ENCODE data around the gene PCNX1. TPM values are rescaled to one million over a fixed set of nuclear protein-coding genes. Genes with fewer than 3 reads are reported as not detected.

PCNX1 gene
- total RNA-seq, 1 donor from 2014 or later, result 46.5 TPM

DNA sequence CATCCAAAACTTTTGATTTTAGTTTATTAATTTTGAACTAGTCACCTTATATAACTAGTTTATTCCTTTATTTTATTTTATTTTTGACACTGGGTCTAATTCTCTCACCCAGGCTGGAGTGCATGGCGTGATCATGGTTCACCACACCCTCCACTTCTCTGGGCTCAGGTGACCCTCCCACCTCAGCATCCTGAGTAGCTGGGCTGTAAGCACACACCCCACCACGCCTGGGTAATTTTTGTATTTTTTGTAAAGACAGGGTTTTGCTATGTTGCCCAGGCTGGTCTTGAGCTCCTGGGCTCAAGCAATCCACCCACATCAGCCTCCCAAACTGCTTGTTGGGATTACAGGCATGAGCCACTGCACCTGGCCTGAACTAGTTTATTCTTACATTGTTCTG is 17.3 kb downstream of the PCNX1 start:
- Histone ChIP-seq H3K4me1 (peaks cover 22% of the 10 kb centered on the region), H3K27me3 (no peaks in the 10 kb centered on the region), H3K36me3 (no peaks in the 10 kb centered on the region), H3K27ac (no peak overlapping the region), H3K9me3 (no peaks in the 10 kb centered on the region), H3K4me3 (no peak overlapping the region)
- DNase-seq (no peak), ATAC-seq (no peak)
- intact Hi-C loops (cut with DNase I), result no loop called here
- TF ChIP-seq, protein P1, sequence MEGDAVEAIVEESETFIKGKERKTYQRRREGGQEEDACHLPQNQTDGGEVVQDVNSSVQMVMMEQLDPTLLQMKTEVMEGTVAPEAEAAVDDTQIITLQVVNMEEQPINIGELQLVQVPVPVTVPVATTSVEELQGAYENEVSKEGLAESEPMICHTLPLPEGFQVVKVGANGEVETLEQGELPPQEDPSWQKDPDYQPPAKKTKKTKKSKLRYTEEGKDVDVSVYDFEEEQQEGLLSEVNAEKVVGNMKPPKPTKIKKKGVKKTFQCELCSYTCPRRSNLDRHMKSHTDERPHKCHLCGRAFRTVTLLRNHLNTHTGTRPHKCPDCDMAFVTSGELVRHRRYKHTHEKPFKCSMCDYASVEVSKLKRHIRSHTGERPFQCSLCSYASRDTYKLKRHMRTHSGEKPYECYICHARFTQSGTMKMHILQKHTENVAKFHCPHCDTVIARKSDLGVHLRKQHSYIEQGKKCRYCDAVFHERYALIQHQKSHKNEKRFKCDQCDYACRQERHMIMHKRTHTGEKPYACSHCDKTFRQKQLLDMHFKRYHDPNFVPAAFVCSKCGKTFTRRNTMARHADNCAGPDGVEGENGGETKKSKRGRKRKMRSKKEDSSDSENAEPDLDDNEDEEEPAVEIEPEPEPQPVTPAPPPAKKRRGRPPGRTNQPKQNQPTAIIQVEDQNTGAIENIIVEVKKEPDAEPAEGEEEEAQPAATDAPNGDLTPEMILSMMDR (IDR thresholded peaks at IDR 0.05), result no peak

DNA sequence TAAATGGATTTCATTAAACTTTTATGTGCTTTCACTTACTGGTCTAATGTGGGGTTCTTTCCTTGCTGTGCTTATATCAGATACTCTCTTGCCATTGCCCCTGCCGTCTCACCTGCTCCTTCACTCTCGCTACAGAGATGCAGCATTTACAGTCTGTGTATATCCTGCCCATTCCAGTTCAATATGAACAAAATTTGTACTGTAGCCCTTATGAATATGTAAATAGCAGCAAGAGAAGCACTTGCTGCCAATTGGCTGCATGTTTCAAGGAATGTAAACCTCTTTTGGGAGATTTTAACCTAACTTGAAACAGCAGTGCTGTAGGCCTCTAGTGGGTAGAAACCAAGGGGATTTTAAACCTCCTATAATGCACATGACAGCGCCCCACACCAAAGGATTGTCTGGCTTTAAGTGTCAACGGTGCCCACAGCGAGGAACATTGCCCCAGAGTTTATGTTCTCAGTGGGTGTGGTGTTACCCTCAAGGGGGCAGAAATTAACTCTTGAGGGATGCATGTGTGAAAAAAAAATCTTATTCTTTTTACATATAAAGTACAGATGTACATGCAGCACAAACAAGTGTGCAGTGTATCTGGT is 19.1 kb downstream of the PCNX1 start:
- ATAC-seq (no peak), DNase-seq (no peak)
- no peak overlapping the region for H3K4me3 ChIP-seq
- H3K27ac ChIP-seq, result no peak overlapping the region
- no peaks in the 10 kb centered on the region for H3K36me3 ChIP-seq
- peaks cover 6% of the 10 kb centered on the region for H3K4me1 ChIP-seq
- TF ChIP-seq, protein P1 (IDR thresholded peaks at IDR 0.05), result no peak
- no peaks in the 10 kb centered on the region for H3K9me3 ChIP-seq
- no peaks in the 10 kb centered on the region for H3K27me3 ChIP-seq
- intact Hi-C loops (cut with DNase I), result no loop called here

DNA sequence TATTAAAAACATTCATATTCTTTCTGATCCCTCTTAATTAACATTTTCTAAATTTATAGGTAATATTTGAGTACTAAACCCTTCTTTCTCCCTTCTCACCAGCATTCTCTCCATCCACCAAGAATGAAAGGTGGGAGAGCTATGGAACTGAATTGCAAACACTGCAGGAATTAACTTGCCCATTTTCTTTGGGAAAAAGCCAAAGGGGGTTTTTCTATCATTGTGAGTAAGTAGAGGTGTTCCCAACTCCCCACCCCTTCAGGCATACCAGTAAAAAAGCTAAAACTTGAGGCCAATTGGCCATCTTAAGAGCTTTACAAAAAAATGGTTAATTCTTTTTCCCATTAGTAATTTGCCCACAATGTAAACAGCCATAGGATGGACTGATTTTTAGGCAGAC is 23.7 kb downstream of the PCNX1 start:
- TF ChIP-seq, protein P1 (IDR thresholded peaks at IDR 0.05), result no peak
- no peak overlapping the region for H3K27ac ChIP-seq
- H3K36me3 ChIP-seq, result no peaks in the 10 kb centered on the region
- ATAC-seq (no peak), DNase-seq (no peak)
- H3K4me1 ChIP-seq, result peaks cover 31% of the 10 kb centered on the region
- no peak overlapping the region for H3K4me3 ChIP-seq
- intact Hi-C loops (cut with DNase I), result no loop called here
- no peaks in the 10 kb centered on the region for H3K27me3 ChIP-seq
- H3K9me3 ChIP-seq, result no peaks in the 10 kb centered on the region

DNA sequence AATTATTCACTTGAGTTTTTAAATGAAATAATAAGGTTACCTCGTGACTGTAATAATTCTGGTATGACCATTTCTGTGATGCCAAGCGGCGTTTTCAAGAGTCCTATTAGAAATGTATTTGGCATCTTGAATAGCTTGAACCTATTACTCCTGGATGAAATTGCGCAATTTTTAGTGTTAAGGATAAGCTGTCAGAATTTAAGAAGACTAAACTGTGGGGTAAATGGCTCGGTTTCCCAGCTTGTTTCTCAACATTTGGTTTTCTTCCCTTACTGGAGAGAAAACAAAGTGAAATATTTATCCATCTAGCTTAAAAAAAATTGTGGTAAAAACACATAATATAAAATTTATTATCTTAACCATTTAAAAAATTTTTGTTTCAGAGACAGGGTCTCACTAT is 26.8 kb downstream of the PCNX1 start:
- intact Hi-C loops (cut with DNase I), result no loop called here
- Histone ChIP-seq H3K27me3 (no peaks in the 10 kb centered on the region), H3K36me3 (no peaks in the 10 kb centered on the region), H3K27ac (peak overlapping the region; percentile 59), H3K9me3 (no peaks in the 10 kb centered on the region), H3K4me1 (peaks cover 31% of the 10 kb centered on the region), H3K4me3 (no peak overlapping the region)
- DNase-seq, result no peak
- ATAC-seq, result no peak
- TF ChIP-seq, protein P1 (IDR thresholded peaks at IDR 0.05), result no peak

DNA sequence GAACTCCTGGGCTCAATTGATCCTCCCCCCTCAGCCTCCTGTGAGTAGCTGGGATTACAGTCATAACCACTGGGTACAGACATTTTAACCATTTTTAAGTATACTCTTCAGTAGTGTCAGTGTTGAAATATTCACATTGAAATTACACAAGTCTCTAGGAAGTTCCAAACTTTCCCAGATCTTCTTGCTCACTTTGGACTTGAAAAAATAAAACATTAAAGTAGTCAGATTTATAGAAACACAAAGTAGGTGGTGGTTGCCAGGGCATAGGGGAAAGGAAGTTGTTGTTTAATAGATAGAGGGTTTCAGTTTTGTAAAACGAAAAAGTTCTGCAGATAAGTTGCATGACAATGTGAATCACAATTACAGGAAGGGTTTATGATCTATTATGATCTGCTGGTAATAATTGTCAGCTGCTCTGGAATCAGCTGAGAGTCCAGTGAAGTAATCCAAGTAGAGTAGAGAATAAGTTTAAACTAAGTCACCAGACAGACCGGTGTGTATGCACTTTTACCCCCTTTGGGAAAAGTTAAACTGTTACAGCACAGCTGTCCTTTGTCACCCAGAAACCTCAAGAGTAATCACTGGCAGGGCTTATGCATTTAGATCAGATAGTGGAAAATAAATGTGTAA is 27.4 kb downstream of the PCNX1 start:
- Histone ChIP-seq H3K9me3 (no peaks in the 10 kb centered on the region), H3K36me3 (no peaks in the 10 kb centered on the region), H3K27me3 (no peaks in the 10 kb centered on the region), H3K27ac (peak overlapping the region; percentile 59), H3K4me1 (peaks cover 31% of the 10 kb centered on the region), H3K4me3 (no peak overlapping the region)
- ATAC-seq (peak; percentile 87), DNase-seq (no peak)
- TF ChIP-seq, protein P1 (IDR thresholded peaks at IDR 0.05), result no peak
- intact Hi-C loops (cut with DNase I), result no loop called here
